Measurements from ENCODE around the gene EPHB1.

DNA sequence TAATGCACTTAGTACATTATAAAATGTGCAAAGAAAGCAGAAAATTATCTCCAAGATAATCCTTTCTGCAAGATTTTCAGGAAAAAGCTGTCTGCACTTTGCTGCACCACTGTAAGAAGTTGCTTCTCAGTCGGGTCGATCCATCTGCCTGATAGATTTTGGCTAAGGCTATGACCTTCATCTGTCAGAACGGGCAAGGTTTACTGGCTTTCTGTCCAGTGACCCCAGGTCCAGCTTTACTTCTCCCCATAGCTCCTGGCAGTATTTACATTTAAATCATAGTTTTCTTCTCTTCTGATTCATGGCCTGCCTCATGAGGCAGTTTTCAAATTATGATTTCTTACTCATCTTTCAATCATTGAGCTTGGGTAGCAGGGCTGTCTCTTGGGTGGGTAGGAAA, 422.7 kb downstream of the EPHB1 start:
- TF ChIP-seq, protein P1, sequence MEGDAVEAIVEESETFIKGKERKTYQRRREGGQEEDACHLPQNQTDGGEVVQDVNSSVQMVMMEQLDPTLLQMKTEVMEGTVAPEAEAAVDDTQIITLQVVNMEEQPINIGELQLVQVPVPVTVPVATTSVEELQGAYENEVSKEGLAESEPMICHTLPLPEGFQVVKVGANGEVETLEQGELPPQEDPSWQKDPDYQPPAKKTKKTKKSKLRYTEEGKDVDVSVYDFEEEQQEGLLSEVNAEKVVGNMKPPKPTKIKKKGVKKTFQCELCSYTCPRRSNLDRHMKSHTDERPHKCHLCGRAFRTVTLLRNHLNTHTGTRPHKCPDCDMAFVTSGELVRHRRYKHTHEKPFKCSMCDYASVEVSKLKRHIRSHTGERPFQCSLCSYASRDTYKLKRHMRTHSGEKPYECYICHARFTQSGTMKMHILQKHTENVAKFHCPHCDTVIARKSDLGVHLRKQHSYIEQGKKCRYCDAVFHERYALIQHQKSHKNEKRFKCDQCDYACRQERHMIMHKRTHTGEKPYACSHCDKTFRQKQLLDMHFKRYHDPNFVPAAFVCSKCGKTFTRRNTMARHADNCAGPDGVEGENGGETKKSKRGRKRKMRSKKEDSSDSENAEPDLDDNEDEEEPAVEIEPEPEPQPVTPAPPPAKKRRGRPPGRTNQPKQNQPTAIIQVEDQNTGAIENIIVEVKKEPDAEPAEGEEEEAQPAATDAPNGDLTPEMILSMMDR (conservative IDR thresholded peaks at IDR 0.05) = no peak
- TF ChIP-seq ZFX (IDR thresholded peaks at IDR 0.05) = no peak

All from C4-2B (cell line).